Measurements from ENCODE around the gene SH3RF1. TPM values are rescaled to one million over a fixed set of nuclear protein-coding genes. Genes with fewer than 3 reads are reported as not detected.
A peak's percentile ranks its signal among the peaks of the same experiment; 100 is the strongest.

SH3RF1 gene
- total and polyA plus RNA-seq, 8 donors = 4.0 to 30.6 (median 12.7) TPM

DNA sequence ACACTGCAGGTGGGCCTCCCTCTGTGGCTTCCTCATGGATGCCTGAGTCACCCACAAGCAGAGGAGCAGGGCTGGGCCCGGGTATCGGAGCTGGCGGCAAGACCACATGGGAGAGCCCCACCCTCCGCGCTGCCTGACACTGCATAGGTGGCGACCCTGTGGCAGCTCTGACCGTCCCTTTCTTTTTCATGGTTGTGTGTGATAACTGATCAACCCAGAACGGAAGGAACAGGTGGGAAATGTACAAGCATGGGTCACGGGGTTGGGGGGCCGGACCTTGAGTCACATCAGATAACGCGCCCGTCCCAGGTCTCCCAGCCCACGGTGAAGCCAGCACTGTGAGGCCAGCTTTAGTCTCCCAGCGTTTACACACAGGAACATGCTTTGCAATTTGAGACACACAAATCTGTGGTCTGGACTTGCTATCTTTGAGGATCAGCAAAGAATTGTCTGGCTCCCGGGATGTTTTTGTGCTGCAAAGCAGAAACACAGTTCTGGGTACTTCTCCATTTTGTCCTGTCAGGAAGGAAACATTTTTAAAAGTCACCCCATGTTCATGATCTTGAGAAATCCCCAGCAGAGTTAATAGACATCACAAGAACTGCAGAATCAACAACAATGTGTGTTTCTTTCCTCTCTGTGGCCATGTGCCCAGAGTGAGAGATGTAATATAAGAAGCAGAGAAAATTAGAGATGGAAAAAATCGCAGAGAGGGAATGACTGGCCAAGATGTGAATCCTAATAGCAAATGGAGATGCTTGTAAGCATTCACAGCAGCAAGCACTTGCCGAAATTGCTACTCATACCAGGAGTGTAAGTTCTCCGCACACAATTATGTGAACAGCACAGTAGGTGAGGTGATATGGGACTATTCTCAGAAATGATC lies 190.6 kb downstream of the SH3RF1 start:
- TF ChIP-seq, protein P1, sequence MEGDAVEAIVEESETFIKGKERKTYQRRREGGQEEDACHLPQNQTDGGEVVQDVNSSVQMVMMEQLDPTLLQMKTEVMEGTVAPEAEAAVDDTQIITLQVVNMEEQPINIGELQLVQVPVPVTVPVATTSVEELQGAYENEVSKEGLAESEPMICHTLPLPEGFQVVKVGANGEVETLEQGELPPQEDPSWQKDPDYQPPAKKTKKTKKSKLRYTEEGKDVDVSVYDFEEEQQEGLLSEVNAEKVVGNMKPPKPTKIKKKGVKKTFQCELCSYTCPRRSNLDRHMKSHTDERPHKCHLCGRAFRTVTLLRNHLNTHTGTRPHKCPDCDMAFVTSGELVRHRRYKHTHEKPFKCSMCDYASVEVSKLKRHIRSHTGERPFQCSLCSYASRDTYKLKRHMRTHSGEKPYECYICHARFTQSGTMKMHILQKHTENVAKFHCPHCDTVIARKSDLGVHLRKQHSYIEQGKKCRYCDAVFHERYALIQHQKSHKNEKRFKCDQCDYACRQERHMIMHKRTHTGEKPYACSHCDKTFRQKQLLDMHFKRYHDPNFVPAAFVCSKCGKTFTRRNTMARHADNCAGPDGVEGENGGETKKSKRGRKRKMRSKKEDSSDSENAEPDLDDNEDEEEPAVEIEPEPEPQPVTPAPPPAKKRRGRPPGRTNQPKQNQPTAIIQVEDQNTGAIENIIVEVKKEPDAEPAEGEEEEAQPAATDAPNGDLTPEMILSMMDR (IDR thresholded peaks at IDR 0.05) = no peak
- H3K36me3 ChIP-seq = no peaks in the 10 kb centered on the region
- FAIRE-seq (no peak), DNase-seq (peak in 1 of 6 donors; percentile 22), ATAC-seq (peak in 3 of 4 donors; percentile 71 to 81 (median 79))
- intact Hi-C loops (cut with DNase I) = no loop called here
- H3K4me3 ChIP-seq = peak overlapping the region in 1 of 4 donors; percentile 7
- peaks cover 0 to 9% (median 0%) of the 10 kb centered on the region in 3 donors for H3K4me1 ChIP-seq
- peak overlapping the region in 2 of 4 donors; percentile 25 to 44 for H3K27ac ChIP-seq
- no peaks in the 10 kb centered on the region for H3K27me3 ChIP-seq
- 43 to 49% methylated on average over 19 of the region's 19 CpGs for WGBS, 2 donors
- H3K9me3 ChIP-seq = no peaks in the 10 kb centered on the region

DNA sequence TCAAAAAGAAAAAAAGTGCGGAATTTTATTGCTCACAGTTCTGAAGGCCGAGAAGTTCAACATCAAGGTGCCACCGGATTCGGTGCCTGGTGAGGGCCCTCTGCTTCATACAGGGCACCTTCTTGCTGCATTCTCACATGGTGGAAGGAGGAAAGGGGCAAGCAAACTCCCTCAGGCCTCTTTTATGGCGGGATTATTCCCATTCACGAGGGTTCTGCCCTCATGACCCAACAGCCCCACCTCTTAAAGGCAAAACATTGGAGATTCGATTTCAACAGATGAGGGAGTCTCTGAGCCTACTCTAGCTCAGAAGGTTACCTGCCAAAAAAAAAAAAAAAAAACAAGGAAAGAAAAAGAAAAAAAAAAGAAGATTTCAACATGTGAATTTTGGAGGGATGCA lies 196.6 kb downstream of the SH3RF1 start:
- 88 to 93% methylated on average over 7 of the region's 7 CpGs for WGBS, 2 donors
- DNase-seq (no peak), ATAC-seq (no peak), FAIRE-seq (no peak)
- no peaks in the 10 kb centered on the region for H3K27me3 ChIP-seq
- TF ChIP-seq, protein P1 (IDR thresholded peaks at IDR 0.05) = no peak
- no peaks in the 10 kb centered on the region for H3K36me3 ChIP-seq
- H3K4me1 ChIP-seq = peaks cover 0 to 14% (median 0%) of the 10 kb centered on the region in 3 donors
- H3K4me3 ChIP-seq = no peak overlapping the region
- intact Hi-C loops (cut with DNase I) = no loop called here
- H3K27ac ChIP-seq = no peak overlapping the region
- no peaks in the 10 kb centered on the region for H3K9me3 ChIP-seq

- Histone ChIP-seq H3K9me3 (no peaks in the 10 kb centered on the region), H3K27ac (no peak overlapping the region), H3K4me1 (peaks cover 0 to 14% (median 0%) of the 10 kb centered on the region in 3 donors), H3K27me3 (no peaks in the 10 kb centered on the region), H3K4me3 (no peak overlapping the region), H3K36me3 (no peaks in the 10 kb centered on the region)
- ATAC-seq (no peak), DNase-seq (no peak), FAIRE-seq (no peak)
- TF ChIP-seq, protein P1 (IDR thresholded peaks at IDR 0.05) = no peak
- intact Hi-C loops (cut with DNase I) = no loop called here
- WGBS, 2 donors = 65 to 72% methylated on average over 7 of the region's 7 CpGs
Observed at GRCh38 chr4:169071747-169072146, 199.0 kb downstream of the SH3RF1 start.

DNA sequence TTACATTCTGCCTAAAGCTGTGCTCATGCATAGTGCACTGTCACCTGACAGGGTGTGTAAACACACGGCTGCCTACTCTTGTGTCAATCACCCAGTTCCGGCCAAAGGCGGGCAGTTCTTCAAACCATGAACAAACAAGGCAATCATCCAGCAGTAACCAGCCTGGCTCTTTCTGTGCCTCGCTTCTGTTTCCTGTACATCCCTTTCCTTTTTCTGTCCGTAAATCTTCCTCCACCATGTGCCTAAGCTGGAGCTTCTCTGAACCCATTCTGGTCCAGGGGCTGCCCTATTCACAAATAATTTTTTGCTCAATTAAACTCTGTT lies 199.9 kb downstream of the SH3RF1 start:
- Histone ChIP-seq H3K4me3 (no peak overlapping the region), H3K27ac (peak overlapping the region; percentile 14 to 82 (median 55)), H3K4me1 (peaks cover 0 to 14% (median 0%) of the 10 kb centered on the region in 3 donors), H3K27me3 (no peaks in the 10 kb centered on the region), H3K9me3 (no peaks in the 10 kb centered on the region), H3K36me3 (no peaks in the 10 kb centered on the region)
- ATAC-seq (peak; percentile 49 to 85 (median 78)), DNase-seq (peak in 3 of 6 donors; percentile 30 to 64 (median 44)), FAIRE-seq (no peak)
- intact Hi-C loops (cut with DNase I) = no loop called here
- 9 to 27% methylated on average over 5 of the region's 5 CpGs for WGBS, 2 donors
- TF ChIP-seq, protein P1 (IDR thresholded peaks at IDR 0.05) = no peak

Measured in pancreas (tissue), 10 donors.